H1 (cell line): ENCODE results near the gene MIGA1. TPM values are rescaled to one million over a fixed set of nuclear protein-coding genes. Genes with fewer than 3 reads are reported as not detected.

ENCODE experiments used
- CTCF ChIA-PET: fragments of 300-600 bp; sonication (Branson Sonifier 250); formaldehyde crosslinking; loops from one replicate; lab custom pipeline; 2021; ENCODE audit not compliant: partially characterized antibody; lab: Charles Lee
- POLR2A ChIA-PET: fragments of 300-600 bp; sonication (Branson Sonifier 250); formaldehyde crosslinking; loops from one replicate; lab custom pipeline; 2021; ENCODE audit warnings: inconsistent platforms; ENCODE audit not compliant: partially characterized antibody; lab: Charles Lee
- DNase-seq, 2 experiments: peaks; one replicate each; pipeline versions ENCODE4 v3.0.0 to v3.0.0-alpha.2; 2010 to 2022; ENCODE audit warnings: low spot score in 2 of 2, low read depth in 1 of 2, mixed read lengths in 1 of 2
- FAIRE-seq: peaks from 2 replicates; lab custom pipeline; 2011; peaks lifted over from hg19 to GRCh38; lab: Jason Lieb, UNC
- H2AFZ ChIP-seq: 2 replicates; pipeline ENCODE4 v1.8.1; 2012; ENCODE audit warnings: low read length, inconsistent platforms
- H2AK5ac ChIP-seq: 2 replicates; pipeline ENCODE4 v1.6.1; 2013; ENCODE audit warnings: low read depth, low read length
- H2BK120ac ChIP-seq: replicated peaks from 2 replicates; pipeline ENCODE3; 2013; ENCODE audit warnings: low read depth, low read length, inconsistent platforms
- H2BK12ac ChIP-seq: 2 replicates; pipeline ENCODE4 v1.6.1; 2013; ENCODE audit warnings: low read depth, low read length
- H2BK15ac ChIP-seq: 2 replicates; pipeline ENCODE4 v1.6.1; 2013; ENCODE audit warnings: low read length
- H2BK20ac ChIP-seq: 2 replicates; pipeline ENCODE4 v1.6.1; 2013; ENCODE audit warnings: low read length
- H2BK5ac ChIP-seq: 2 replicates; pipeline ENCODE4 v1.6.1; 2013; ENCODE audit warnings: low read depth, low read length
- H3K14ac ChIP-seq: 2 replicates; pipeline ENCODE4 v1.6.1; 2013; ENCODE audit warnings: inconsistent platforms; ENCODE audit not compliant: insufficient read length
- H3K18ac ChIP-seq: 2 replicates; pipeline ENCODE4 v1.6.1; 2013; ENCODE audit warnings: low read length; ENCODE audit errors: extremely low read depth
- H3K23ac ChIP-seq: 2 replicates; pipeline ENCODE4 v1.6.1; 2013; ENCODE audit warnings: inconsistent platforms; ENCODE audit not compliant: insufficient read length
- H3K23me2 ChIP-seq: 2 replicates; pipeline ENCODE4 v1.6.1; 2013; ENCODE audit warnings: low read depth, low read length
- H3K27ac ChIP-seq: 2 replicates; pipeline ENCODE4 v1.6.1; 2011; ENCODE audit warnings: low read depth, low read length, inconsistent platforms
- H3K27me3 ChIP-seq, 4 experiments: replicated peaks in 1 of 4; 1 replicate in 1 of 4; 2 replicates in 3 of 4; pipeline versions ENCODE4 v1.6.1 to v1.8.1; 2011 to 2013; ENCODE audit warnings: low read length in 3 of 4, mild to moderate bottlenecking in 3 of 4, inconsistent platforms in 2 of 4, mixed read lengths in 2 of 4, moderate library complexity in 1 of 4; ENCODE audit not compliant: control insufficient read depth in 3 of 4, insufficient read depth in 3 of 4; ENCODE audit errors: extremely low read depth in 1 of 4
- H3K36me3 ChIP-seq, 4 experiments: 2 replicates each; pipeline versions ENCODE4 v1.6.1 to v1.8.1; 2011 to 2013; ENCODE audit warnings: mild to moderate bottlenecking in 4 of 4, low read length in 3 of 4, moderate library complexity in 2 of 4, control low read depth in 1 of 4, inconsistent platforms in 1 of 4; ENCODE audit not compliant: insufficient read depth in 4 of 4, control insufficient read depth in 2 of 4
- H3K4ac ChIP-seq: replicated peaks from 2 replicates; pipeline ENCODE3; 2013; ENCODE audit warnings: low read length, low read depth, mixed read lengths, inconsistent platforms; ENCODE audit not compliant: insufficient read length
- H3K4me1 ChIP-seq, 4 experiments: replicated peaks in 1 of 4; 1 replicate in 1 of 4; 2 replicates in 3 of 4; pipeline versions ENCODE4 v1.6.1 to v1.8.1; 2011 to 2013; ENCODE audit warnings: low read length in 3 of 4, inconsistent platforms in 2 of 4, mixed read lengths in 1 of 4; ENCODE audit not compliant: insufficient read depth in 4 of 4, control insufficient read depth in 3 of 4
- H3K4me2 ChIP-seq, 2 experiments: 2 replicates each; pipeline versions ENCODE4 v1.6.1 to v1.8.1; 2011 to 2013; ENCODE audit warnings: low read depth in 2 of 2, low read length in 2 of 2, control low read depth in 1 of 2, inconsistent platforms in 1 of 2, mild to moderate bottlenecking in 1 of 2; ENCODE audit not compliant: insufficient read depth in 1 of 2
- H3K4me3 ChIP-seq, 4 experiments: fragments of 200-600, 300-600 bp in 1 of 4; sonication (generic), shearing (Covaris generic), sonication (Bioruptor Twin) in 1 of 4; 2 replicates each; pipeline versions ENCODE4 v1.5.1 to v1.8.1; 2011 to 2016; ENCODE audit warnings: low read length in 4 of 4, low read depth in 3 of 4, control low read depth in 2 of 4, inconsistent platforms in 2 of 4, mild to moderate bottlenecking in 2 of 4, mixed read lengths in 1 of 4, moderate library complexity in 1 of 4; ENCODE audit not compliant: insufficient read depth in 2 of 4; ENCODE audit errors: extremely low read depth in 1 of 4
- H3K56ac ChIP-seq: replicated peaks from 2 replicates; pipeline ENCODE3; 2013; ENCODE audit warnings: low read depth, mild to moderate bottlenecking, mixed read lengths, low read length, inconsistent platforms; ENCODE audit not compliant: insufficient read length
- H3K79me1 ChIP-seq: 2 replicates; pipeline ENCODE4 v1.6.1; 2013; ENCODE audit warnings: low read depth, low read length, control low read depth
- H3K79me2 ChIP-seq, 2 experiments: 2 replicates each; pipeline versions ENCODE4 v1.6.1 to v1.8.1; 2012 to 2013; ENCODE audit warnings: low read length in 2 of 2, mild to moderate bottlenecking in 2 of 2, inconsistent platforms in 1 of 2; ENCODE audit not compliant: insufficient read depth in 2 of 2, control insufficient read depth in 1 of 2
- H3K9ac ChIP-seq, 4 experiments: replicated peaks in 1 of 4; 1 replicate in 1 of 4; 2 replicates in 3 of 4; pipeline versions ENCODE4 v1.6.1 to v1.8.1; 2011 to 2013; ENCODE audit warnings: low read depth in 3 of 4, low read length in 3 of 4, control low read depth in 2 of 4, mild to moderate bottlenecking in 2 of 4, moderate library complexity in 2 of 4, inconsistent platforms in 1 of 4; ENCODE audit errors: extremely low read depth in 1 of 4
- H3K9me3 ChIP-seq, 2 experiments: 2 replicates each; pipeline versions ENCODE4 v1.6.1 to v1.8.1; 2012 to 2013; ENCODE audit warnings: mild to moderate bottlenecking in 2 of 2, moderate library complexity in 2 of 2, control low read depth in 1 of 2, inconsistent platforms in 1 of 2, low read depth in 1 of 2, low read length in 1 of 2, mixed read lengths in 1 of 2; ENCODE audit not compliant: insufficient read depth in 2 of 2
- H4K20me1 ChIP-seq, 2 experiments: replicated peaks in 1 of 2; 2 replicates each; pipeline versions ENCODE3 to v1.8.1; 2011 to 2013; ENCODE audit warnings: inconsistent platforms in 2 of 2, low read length in 2 of 2, mild to moderate bottlenecking in 1 of 2; ENCODE audit not compliant: insufficient read depth in 2 of 2, control insufficient read depth in 1 of 2
- H4K5ac ChIP-seq: 2 replicates; pipeline ENCODE4 v1.6.1; 2013; ENCODE audit warnings: low read length, low read depth, mixed read lengths, inconsistent platforms; ENCODE audit not compliant: insufficient read length
- H4K8ac ChIP-seq: 2 replicates; pipeline ENCODE4 v1.8.0; 2013; ENCODE audit warnings: mild to moderate bottlenecking, moderate library complexity, low read length, inconsistent platforms; ENCODE audit not compliant: insufficient read depth; ENCODE audit errors: extremely low read depth
- H4K91ac ChIP-seq: replicated peaks from 2 replicates; pipeline ENCODE3; 2013; ENCODE audit warnings: low read length, mixed read lengths, inconsistent platforms; ENCODE audit not compliant: insufficient read length
- CEBPB ChIP-seq: IDR thresholded peaks from 2 replicates; pipeline ENCODE4 v1.6.1; 2012; ENCODE audit warnings: low read depth, low read length
- EP300 ChIP-seq, 2 experiments: IDR thresholded peaks; 1 replicate in 1 of 2; 2 replicates in 1 of 2; pipeline ENCODE4 v1.6.1; 2011 to 2012; ENCODE audit warnings: low read depth in 2 of 2, low read length in 2 of 2, mild to moderate bottlenecking in 2 of 2, borderline replicate concordance in 1 of 2, inconsistent platforms in 1 of 2, moderate library complexity in 1 of 2
- POLR2AphosphoS5 ChIP-seq: IDR thresholded peaks from 2 replicates; pipeline ENCODE4 v1.6.1; 2011; ENCODE audit warnings: low read depth, low read length
- SIRT6 ChIP-seq: IDR thresholded peaks from one replicate; pipeline ENCODE4 v1.7.1; 2012; ENCODE audit warnings: low read length, inconsistent platforms
- SRF ChIP-seq: IDR thresholded peaks from 2 replicates; pipeline ENCODE4 v1.6.1; 2011; ENCODE audit warnings: mild to moderate bottlenecking, low read depth, low read length, moderate library complexity
- SUZ12 ChIP-seq: fragments of 200-600 bp; sonication (generic); IDR thresholded peaks from 2 replicates; pipeline ENCODE4 v1.6.1; 2012; ENCODE audit warnings: mild to moderate bottlenecking, inconsistent platforms, low read length, moderate library complexity, mixed read lengths
- TCF12 ChIP-seq: IDR thresholded peaks from 2 replicates; pipeline ENCODE4 v1.6.1; 2011; ENCODE audit warnings: low read depth, mild to moderate bottlenecking, low read length
- whole genome bisulfite sequencing, 2 experiments: shearing (Covaris generic) in 1 of 2; methylation state at CpG; one replicate each; pipeline versions ENCODE4 v1.1.6 to v1.1.7; 2013 to 2015; ENCODE audit warnings: low lambda C conversion rate in 2 of 2, mixed read lengths in 2 of 2, inconsistent platforms in 1 of 2, low coverage in 1 of 2, missing lambda C conversion rate in 1 of 2; ENCODE audit not compliant: insufficient replicate concordance in 2 of 2, insufficient coverage in 1 of 2, insufficient read length in 1 of 2; ENCODE audit errors: extremely low coverage in 1 of 2, missing lambda C conversion rate in 1 of 2; 5-methylcytosine and 5-hydroxymethylcytosine counted together
- polyA plus RNA-seq, 7 experiments: library from polyadenylated mRNA; depleted of rRNA in 3 of 7; stranded (reverse) in 5 of 7; unstranded in 2 of 7; fragments of >200 nt in 5 of 7; fragments of 200-250 nt in 2 of 7; gene quantifications; 1 replicate in 5 of 7; 2 replicates in 1 of 7; 4 replicates in 1 of 7; pipeline versions ENCODE4 v1.2.1 to v1.2.3, GENCODE V29; 2011 to 2013; ENCODE audit warnings: missing spikeins in 2 of 7, mixed read lengths in 2 of 7
- total RNA-seq: library from RNA; stranded (reverse); fragmentation: NEBNext Ultra II Directional; extraction: Animal tissue kit (Norgen Biotek cat#: 25700); gene quantifications from 2 replicates; pipeline ENCODE4 v1.2.1, GENCODE V29; 2021

MIGA1 gene
- total and polyA plus RNA-seq, 2 of the 8 experiments (the other 6 are each of a cell fraction or from before 2014, with no cell fraction given): 0.95 to 7.0 TPM

DNA sequence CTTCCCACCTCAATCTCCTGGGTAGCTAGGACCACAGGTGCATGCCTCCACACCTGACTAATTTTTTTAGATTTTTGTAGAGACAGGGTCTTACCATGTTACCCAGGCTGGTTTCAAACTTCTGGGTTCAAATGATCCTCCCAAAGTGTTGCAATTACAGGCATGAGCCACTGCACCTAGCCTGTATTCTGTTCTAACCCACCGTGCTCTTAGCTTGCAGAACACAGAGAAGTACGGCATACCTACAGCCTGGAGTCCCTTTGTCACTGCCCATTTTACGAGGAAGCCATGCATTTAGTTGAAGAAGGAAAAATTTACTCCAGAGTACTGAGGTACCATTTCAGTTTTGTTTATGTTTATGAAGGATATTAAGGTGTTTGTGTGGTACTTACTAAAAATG lies 79.3 kb downstream of the MIGA1 start:
- Histone ChIP-seq H3K4ac (no peak overlapping the region), H2BK5ac (no peak overlapping the region), H3K79me1 (no peaks in the 10 kb centered on the region), H2BK20ac (no peak overlapping the region), H4K20me1 (no peaks in the 10 kb centered on the region), H3K79me2 (no peaks in the 10 kb centered on the region), H2BK12ac (no peak overlapping the region), H2BK120ac (no peak overlapping the region), H3K4me3 (no peak overlapping the region), H3K14ac (no peak overlapping the region), H3K23ac (no peak overlapping the region), H3K4me2 (no peak overlapping the region), H3K4me1 (no peaks in the 10 kb centered on the region), H3K27ac (no peak overlapping the region), H3K23me2 (no peaks in the 10 kb centered on the region), H4K5ac (no peak overlapping the region), H4K91ac (no peak overlapping the region), H2AFZ (no peak overlapping the region), H3K9me3 (no peaks in the 10 kb centered on the region), H3K27me3 (no peaks in the 10 kb centered on the region), H3K56ac (no peak overlapping the region), H2AK5ac (no peak overlapping the region), H4K8ac (no peak overlapping the region), H2BK15ac (no peak overlapping the region), H3K9ac (no peak overlapping the region), H3K18ac (no peak overlapping the region), H3K36me3 (no peaks in the 10 kb centered on the region)
- ChIA-PET CTCF (interaction anchor here (0.6 to 2.1 kb wide), 9 partner anchors 9 to 1250 kb away, joined by 3 to 9 read pairs (median 4); no protein-coding TSS in a partner anchor), POLR2A (interaction anchor here (1.3 kb wide), 1 partner anchor 26 kb away, joined by 3 read pairs; no protein-coding TSS in a partner anchor)
- TF ChIP-seq SIRT6 (no peak), SUZ12 (no peak), EP300 (IDR thresholded peaks at IDR 0.05; ENCODE audit: borderline replicate concordance in 1 of 2, low read depth in 2 of 2, low read length in 2 of 2) (no peak), POLR2AphosphoS5 (no peak), TCF12 (no peak), SRF (no peak), CEBPB (0 out of 2 replicates have a peak, but pooled peaks have one; percentile 12)
- 95% methylated on average over 3 of the region's 3 CpGs; no CpG with 5 or more reads in 1 of the 2 experiments for WGBS, 2 experiments
- DNase-seq (no peak), FAIRE-seq (no peak)
